Stimulated activated CD8-positive, alpha-beta memory T cell treated with anti-CD3 and anti-CD28 coated beads, Interleukin-4, amount 100 ng/mL, for 1 hour (primary cell): ENCODE results near the gene TBK1.
"Not testable (repeated sequence)": the region's sequence is repeated elsewhere in the genome, so short reads cannot be mapped to it uniquely, and the experiment has no call there.

Experiments used
- DNase-seq, 2 donors: peaks; one replicate each; pipeline ENCODE4 v3.0.0-alpha.2; 2020; ENCODE audit warnings: low read depth in 2 of 2, low spot score in 1 of 2

The TBK1 gene

DNA sequence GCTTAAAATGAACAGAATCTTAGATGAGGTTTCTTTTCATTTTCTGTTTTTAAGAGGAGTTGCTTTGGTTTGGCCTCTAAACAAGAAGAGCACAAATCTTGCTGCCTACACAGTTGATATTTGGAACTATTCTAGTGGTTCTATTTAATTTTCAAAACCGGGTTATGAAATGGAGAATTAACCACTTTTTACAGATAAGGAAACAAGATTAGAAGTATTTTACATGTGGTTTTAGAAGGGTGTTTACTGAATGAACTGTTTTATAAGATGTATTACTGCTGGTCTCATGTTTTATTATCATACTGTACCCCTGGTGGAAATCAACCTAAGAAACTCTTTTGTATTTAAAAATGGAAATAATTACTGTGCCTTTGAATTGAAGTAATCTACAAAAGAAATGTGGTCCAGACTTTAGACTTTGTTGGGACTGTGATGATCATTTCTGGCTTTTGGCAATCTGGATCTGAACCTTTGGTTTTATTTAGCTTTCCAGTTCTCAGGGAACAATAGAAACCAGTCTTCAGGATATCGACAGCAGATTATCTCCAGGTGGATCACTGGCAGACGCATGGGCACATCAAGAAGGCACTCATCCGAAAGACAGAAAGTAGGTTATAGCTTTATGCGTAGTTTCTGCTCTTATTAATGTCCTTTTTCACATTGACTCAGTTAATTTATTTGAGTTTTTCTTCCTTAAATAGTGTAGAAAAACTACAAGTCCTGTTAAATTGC lies 43.2 kb downstream of the TBK1 start:
- no peak for DNase-seq

DNA sequence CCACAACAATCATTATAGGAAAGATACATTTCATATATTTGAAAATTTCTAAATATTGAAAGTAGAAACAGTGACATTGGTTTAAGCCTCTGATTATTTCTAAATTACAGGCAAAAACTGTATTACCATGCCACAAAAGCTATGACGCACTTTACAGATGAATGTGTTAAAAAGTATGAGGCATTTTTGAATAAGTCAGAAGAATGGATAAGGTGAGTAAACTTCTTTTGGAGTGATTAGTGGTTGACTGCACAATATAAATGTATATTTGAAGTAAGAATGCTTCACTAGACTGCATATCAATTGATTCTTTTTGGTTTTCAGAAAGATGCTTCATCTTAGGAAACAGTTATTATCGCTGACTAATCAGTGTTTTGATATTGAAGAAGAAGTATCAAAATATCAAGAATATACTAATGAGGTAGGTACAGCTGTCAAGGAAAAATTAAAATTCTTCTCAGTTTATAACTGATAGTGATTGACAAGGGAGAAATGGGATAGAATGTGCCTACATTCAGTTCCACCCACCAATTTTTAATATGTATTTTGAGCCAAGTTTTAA lies 45.0 kb downstream of the TBK1 start:
- DNase-seq, result no peak

DNA sequence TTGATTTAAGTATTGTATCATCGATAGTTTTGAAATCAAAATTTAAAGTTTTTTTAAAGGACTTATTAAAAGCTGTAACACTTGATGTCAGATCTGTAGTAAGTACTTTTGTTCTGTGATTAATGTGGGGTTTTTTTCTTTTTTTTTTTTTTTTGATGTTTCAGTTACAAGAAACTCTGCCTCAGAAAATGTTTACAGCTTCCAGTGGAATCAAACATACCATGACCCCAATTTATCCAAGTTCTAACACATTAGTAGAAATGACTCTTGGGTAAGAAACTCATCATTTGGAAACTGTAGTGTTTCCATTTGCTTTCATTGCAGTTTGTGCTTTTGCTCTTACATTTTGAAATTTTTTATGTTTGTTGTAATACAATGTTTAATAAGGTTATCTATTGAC lies 45.6 kb downstream of the TBK1 start:
- DNase-seq, result no peak

DNA sequence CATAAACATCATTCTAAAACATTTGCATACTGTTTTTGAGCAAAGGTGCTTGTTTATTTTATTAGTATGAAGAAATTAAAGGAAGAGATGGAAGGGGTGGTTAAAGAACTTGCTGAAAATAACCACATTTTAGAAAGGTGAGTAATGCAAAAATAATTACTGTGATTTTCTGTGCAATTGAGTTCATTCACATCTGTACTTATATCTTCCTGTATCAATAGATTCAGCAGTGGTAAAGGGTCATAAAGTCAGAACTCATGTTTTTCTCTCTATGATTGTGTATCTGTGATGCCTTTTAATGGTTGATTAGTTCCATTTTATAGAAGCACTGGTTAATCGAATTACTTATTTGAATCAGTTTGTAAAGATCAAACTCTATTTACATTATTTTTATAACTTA lies 46.0 kb downstream of the TBK1 start:
- no peak for DNase-seq

DNA sequence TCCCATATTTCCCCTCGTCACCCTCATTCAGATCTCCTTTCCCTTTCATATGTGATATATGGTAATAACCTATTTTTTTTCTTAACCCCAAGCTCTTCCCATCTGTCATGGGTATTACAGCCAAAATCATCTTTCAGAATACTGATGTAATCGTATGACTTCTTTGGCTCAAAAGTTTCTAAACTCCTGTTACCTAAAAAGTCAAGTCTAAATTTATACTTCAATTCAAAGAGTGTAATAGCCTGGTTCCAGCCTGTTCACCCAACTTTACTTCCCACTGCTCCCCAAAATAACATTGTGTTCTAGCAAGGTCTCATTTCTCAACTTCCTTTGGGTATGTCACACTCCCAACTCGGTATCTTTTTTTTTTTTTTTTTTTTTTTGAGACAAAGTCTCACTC lies 48.5 kb downstream of the TBK1 start:
- no peak for DNase-seq

DNA sequence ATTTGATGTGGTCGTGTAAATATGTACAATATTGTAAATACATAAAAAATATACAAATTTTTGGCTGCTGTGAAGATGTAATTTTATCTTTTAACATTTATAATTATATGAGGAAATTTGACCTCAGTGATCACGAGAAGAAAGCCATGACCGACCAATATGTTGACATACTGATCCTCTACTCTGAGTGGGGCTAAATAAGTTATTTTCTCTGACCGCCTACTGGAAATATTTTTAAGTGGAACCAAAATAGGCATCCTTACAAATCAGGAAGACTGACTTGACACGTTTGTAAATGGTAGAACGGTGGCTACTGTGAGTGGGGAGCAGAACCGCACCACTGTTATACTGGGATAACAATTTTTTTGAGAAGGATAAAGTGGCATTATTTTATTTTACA lies 49.6 kb downstream of the TBK1 start:
- DNase-seq, result no peak

DNA sequence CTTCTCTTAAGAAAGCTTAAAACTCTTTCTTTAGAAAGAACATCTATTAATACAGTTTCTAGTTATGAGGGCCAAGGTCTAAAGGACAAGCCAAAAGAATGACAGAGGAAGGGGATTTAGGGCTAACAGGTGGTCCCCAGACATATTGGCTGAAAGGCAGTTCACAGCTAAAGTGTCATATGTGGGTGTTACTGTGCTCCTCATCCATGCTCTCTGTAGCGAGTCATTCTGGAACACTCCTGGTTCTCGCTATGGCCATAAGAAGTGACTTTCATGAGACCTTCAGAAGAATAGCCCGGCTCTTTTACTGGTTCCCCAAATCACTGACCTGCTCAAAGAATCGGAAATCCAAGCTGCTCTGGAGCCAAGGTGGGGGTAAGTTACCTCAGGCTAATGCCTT lies 55.0 kb downstream of the TBK1 start:
- no peak for DNase-seq

DNA sequence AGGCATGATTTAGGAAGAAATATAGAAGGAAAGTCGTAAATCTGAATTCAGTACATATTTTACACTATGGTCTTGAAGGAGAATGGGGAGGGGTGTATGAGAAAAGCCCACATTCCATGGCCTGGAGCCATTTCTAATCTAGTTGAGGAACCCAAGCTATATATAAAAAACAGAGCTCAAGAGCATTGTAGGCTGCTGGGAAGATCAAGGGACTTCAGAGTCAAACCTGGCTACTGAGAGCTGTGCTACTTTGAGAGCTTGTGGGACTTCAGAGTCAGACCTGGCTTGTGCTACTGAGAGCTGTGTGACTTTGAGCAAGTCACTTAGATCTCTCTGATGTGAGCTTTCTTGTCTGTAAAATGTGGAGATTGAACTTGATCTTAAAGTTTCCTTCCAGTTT lies 58.7 kb downstream of the TBK1 start:
- no peak for DNase-seq

DNA sequence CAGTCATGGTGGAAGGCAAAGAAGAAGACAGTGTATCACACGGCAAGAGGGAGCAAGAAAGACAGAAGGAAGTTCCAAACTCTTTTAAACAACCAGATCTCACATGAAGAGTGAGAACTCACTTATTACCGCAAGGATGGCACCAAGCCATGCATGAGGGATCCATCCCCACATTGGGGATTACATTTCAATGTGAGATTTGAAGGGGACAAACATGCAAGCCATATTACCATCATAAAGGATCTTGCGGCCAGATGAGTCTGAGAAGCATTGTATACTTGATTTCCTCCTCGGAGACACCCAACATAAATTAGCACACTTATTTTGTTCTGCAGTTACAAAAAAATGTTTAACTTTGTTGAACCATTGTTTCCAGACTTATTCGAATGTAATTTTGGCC lies 66.5 kb downstream of the TBK1 start:
- no peak for DNase-seq

DNA sequence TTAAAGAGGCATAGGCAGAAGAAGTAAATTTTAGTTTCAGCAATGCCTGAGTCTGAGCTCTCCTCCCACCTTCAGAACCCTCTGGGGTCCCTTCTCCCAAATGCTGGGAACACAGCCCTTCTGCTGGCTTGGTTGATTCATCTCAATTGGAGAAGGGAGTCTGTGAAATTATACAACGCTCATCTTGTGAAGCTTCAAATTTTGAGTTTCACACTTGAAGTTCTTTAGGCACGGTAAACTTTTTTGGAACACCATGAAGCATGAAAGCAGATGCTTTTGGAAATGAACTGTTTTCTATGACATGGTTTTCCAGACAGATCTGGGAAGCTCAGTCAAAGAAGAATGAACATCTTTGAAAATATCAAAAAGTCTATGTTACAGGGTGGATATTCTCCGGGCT lies 69.9 kb downstream of the TBK1 start:
- no peak for DNase-seq

DNA sequence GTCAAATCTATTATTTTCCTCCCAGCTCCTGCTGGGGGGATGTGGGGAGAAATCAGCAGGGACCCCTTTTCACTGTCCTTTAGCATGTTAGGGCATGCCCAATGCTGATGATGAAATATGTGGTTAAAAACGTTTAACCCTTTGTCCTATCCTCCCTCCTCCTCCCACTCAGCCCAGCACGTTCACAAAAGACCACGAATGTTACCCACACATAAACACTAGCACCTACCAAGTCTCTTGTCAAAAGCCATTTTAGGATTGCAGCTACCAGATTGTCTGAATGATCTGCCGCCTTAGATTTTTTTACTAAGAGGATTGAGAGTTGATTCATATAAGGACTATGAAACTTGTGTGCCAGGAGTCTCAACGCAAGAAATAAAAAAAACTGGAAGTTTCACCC lies 70.4 kb downstream of the TBK1 start:
- no peak for DNase-seq

DNA sequence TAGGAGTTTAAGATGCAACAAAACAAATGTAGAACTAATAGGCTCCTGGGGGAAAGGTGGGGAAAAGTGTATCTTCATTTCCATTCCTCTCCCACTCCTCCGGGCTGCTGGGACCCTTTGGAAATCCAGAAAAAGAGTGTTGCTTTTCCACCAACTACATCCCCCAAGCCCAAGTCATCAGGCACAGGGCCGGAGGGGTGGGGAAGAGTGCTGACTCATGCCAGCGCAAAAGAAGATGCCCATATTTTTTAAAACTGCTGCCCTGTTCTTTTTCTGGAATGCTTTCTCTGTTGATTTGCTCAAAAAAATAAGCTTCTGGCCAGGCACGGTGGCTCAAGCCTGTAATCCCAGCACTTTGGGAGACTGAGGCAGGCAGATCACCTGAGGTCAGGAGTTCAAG lies 70.9 kb downstream of the TBK1 start:
- no peak for DNase-seq

DNA sequence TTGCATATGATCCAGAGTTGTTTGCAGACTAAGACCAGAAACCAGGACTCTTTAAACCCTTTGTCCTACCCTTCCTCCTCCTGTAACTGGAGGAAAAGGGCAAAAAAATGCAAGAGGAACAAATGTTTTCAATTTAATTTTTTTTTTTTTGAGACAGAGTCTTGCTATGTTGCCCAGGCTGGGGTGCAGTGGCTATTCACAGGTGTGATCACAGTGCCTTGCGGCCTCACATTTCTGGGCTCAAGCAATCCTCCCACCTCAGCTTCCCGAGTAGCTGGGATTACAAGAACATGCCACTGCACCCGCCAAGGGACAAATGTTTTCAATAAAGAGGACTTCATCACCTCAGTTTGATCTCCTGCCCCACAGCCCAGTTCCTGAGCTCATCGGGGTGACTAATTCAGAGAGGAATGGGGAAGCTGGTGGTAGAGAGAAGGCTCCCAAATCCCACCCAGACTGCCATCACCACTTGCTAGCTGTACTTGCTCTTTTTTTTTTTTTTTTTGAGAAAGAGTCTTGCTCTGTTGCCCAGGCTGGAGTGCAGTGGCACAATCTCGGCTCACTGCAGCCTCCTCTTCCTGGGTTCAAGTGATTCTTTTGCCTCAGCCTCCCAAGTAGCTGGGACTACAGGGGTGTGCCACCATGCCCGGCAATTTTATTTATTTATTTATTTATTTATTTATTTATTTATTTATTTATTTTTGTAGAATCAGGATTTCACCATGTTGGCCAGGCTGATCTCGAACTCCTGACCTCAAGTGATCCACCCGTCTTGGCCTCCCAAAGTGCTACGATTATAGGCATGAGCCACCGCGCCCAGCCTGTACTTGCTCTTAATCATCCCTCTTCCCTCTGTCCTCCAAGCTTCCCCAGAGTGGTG lies 71.9 kb downstream of the TBK1 start:
- not testable (repeated sequence) for DNase-seq

DNA sequence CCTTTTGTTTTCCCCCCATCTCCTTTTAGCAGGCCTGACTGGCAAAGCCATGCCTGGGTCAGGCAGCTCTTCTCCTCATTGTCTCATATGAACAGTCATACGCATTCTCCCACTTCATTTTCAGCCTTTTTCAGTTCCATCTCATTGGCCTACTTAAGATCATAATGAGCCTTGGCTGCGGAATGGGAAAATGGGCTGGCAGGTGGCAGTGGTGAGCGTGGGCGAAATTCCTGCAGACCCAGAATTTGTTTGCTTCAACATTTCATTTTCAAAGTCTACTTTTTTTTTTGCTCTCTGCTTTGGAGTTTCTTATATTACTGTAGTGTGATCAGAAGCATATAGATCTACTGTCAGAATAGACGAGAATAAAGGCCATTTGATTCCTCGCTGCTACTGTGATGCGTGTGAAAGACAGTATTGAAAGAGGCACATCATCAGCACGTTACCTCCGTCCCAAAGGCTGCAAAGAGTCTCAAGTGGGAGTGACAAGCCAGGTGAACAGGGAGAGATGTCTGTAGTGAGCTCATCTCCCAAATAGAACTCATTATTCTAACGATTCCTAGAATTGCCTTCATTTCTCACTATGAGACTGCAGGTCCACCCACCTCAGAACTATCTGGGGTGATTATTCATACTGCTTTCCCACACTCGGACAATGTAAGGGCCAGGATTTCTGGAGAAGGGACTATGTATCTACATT lies 73.7 kb downstream of the TBK1 start:
- DNase-seq, result no peak

DNA sequence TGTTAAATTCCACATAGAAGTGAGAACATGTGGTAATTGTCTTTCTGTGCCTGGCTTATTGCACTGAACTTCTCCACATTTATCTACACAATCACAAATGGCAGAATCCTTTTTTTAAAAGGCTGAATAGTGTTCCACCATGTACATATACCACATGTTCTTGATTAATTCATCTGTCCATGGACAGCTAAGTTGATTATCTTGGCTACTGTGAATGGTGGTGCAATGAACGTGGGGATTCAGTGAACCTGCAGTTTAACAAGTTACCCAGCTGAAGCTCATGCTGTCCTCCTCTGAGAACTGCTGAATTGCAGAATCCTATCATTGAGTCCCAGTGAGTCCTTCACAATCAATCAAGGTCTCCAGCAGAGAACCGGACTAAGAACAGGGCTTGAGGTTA lies 74.9 kb downstream of the TBK1 start:
- no peak for DNase-seq

DNA sequence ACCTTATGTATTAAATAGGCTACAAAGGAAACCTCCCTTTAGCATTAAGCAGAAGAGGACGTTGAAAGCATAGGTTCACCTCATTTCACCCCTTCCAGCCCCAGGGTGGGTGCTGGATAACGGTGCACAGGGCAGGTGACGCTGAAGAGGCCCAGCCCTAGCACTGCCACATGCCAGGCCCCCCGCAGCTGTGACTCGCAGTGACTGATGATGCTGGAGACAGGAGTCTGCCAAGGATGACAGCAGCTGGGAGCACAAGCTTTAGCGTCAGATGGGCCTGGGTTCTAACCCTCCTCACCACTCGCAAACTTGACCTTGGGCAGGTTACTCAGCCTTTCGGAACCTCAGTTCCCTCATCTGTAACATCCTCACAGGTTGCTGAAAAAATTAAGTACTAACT lies 76.7 kb downstream of the TBK1 start:
- no peak for DNase-seq

DNA sequence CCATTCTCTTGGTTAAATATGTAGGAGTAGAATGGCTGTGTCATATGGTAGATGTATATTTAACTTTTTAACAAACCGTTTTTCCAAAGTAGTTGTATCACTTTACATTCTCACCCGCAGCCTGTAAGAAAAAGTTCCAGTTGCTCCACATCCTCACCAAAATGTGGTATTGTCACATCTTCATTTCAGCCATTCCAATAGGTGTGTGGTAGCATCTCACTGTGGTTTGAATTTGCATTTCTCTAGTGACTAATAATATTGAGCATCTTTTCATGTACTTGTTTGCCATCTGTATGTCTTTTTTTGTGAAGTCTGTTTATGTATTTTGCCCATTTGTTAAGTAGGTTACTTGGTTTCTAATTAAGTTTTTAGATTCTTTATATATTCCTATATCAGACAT lies 78.6 kb downstream of the TBK1 start:
- DNase-seq, result no peak

DNA sequence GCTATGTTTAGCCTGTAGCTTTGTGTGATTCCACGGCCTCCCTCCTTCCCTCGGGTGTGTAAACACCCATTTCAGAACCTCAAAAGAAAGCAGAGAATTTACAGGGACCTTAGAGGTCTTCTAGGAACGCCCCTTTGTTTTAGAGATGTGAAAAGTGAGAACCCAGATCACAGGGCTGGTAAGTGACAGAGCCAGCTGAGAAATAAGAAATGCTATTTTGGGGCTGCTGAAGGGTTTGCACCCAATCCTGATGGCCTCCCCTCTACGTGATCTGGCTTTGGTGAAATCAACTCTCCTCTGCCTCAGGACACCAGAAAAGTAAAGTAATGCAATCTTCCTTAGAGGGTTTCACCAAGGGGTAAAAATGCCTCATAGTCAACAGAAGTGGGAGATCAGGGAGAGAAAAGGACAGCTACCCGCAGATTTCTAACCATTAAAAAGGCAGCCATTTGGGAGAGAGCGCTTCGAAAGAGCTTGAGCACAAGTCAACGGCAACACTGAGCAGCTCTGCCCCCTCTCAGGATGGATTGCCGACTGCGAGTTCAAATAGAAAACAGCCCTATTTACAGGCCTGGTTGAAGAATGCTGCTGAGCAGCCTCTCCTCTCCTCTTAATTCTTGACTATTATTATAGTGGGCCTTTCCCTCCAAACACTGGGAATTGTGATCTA lies 79.9 kb downstream of the TBK1 start:
- no peak for DNase-seq

DNA sequence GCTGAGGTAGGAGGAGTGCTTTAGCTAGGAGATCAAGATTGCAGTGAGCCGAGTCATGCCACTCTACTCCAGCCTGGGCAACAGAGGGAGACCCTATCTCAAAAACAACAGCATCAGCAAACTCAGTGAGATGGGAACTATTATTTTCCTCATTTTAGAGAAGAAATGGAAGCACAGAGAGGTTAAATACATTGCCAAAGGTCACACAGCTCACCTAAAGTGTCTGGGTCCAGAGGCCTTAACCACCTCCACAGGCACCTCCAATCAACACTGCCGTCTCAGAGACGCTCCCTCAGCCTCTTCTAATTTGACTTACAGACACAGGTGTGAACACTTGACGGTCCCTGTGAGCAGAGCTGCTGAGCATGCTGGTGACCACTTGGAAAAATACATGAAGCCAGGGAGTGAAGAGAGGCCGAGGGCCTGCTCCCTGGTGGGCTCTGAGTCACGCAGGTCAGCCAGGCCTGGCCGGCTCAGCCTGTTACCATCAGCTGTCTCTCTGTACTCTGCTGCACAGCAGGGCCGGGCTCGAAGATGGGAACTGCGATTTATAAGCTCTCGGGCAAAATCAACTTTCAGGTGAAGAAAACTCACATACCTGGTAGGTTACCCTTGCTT lies 80.9 kb downstream of the TBK1 start:
- no peak for DNase-seq

DNA sequence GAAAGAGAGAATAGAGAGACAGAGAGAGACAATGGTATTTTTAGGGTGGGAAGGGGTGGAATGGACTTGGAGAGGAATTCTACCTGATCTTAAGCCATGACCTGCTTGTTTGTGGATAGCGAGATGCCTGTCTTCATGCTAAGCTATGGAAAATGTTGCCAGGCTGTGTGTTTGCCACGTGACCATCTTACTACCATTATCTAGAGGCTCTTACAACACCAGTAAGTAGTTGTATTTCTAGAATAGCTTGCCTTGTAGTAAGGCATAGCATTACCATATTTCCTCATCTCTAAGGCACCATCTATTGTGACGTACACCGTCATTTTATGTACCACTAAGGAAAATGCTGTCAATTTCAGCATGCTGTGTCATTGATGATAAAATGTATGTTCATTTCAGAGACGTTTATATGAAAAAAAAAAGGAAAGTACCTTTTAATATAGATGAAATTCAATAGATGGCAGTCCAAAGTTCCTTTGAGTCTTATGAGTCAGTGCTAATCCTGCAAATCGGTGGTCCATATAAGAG lies 82.8 kb downstream of the TBK1 start:
- DNase-seq, result no peak

DNA sequence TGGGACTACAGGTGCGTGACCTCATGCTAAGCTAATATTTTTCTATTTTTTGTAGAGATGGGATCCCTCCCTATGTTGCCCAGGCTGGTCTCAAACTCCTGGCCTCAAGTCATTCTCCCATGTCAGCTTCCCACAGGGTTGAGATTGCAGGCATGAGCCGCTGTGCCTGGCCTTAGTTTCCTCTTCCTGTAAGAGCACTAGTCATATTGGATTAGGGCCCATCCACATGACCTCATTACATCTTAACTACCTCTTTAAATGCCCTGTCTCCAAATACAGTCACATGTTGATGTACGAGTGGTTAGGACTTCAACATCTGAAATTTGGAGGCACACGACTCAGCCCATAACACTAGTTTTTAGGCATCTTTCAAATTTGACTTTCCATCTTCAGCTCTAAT lies 86.2 kb downstream of the TBK1 start:
- DNase-seq, result no peak
